ENCODE data around the gene MORN5. TPM values are rescaled to one million over a fixed set of nuclear protein-coding genes. Genes with fewer than 3 reads are reported as not detected.

Gene MORN5
- total RNA-seq, 1 donor from 2014 or later: not detected

GRCh38 chr9:122213589-122214413 lies 54.1 kb downstream of the MORN5 start:
- Mint-ChIP-seq H3K27ac (no peak overlapping the region), H3K4me1 (peaks cover 9% of the 10 kb centered on the region), H3K36me3 (no peaks in the 10 kb centered on the region), H3K9me3 (no peaks in the 10 kb centered on the region), H3K27me3 (ENCODE audit: low read depth) (peaks cover 99% of the 10 kb centered on the region), H3K4me3 (peak overlapping the region; percentile 54)
- peak; percentile 68 to 71 for DNase-seq (ENCODE audit: low spot score in 2 of 2, unreplicated experiment in 2 of 2)
- TF ChIP-seq, protein P1, sequence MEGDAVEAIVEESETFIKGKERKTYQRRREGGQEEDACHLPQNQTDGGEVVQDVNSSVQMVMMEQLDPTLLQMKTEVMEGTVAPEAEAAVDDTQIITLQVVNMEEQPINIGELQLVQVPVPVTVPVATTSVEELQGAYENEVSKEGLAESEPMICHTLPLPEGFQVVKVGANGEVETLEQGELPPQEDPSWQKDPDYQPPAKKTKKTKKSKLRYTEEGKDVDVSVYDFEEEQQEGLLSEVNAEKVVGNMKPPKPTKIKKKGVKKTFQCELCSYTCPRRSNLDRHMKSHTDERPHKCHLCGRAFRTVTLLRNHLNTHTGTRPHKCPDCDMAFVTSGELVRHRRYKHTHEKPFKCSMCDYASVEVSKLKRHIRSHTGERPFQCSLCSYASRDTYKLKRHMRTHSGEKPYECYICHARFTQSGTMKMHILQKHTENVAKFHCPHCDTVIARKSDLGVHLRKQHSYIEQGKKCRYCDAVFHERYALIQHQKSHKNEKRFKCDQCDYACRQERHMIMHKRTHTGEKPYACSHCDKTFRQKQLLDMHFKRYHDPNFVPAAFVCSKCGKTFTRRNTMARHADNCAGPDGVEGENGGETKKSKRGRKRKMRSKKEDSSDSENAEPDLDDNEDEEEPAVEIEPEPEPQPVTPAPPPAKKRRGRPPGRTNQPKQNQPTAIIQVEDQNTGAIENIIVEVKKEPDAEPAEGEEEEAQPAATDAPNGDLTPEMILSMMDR (IDR thresholded peaks at IDR 0.05; ENCODE audit: unreplicated experiment): no peak

- Mint-ChIP-seq H3K9me3 (no peaks in the 10 kb centered on the region), H3K4me3 (peak overlapping the region; percentile 54), H3K4me1 (peaks cover 16% of the 10 kb centered on the region), H3K36me3 (no peaks in the 10 kb centered on the region), H3K27ac (no peak overlapping the region), H3K27me3 (ENCODE audit: low read depth) (peaks cover 99% of the 10 kb centered on the region)
- TF ChIP-seq, protein P1 (IDR thresholded peaks at IDR 0.05; ENCODE audit: unreplicated experiment): no peak
- no peak for DNase-seq (ENCODE audit: low spot score in 2 of 2, unreplicated experiment in 2 of 2)
Measured at GRCh38 chr9:122214507-122214906, 54.8 kb downstream of the MORN5 start.

- H3K27ac Mint-ChIP-seq: no peak overlapping the region
- H3K4me3 Mint-ChIP-seq: no peak overlapping the region
- DNase-seq (ENCODE audit: low spot score in 2 of 2, unreplicated experiment in 2 of 2): no peak
- H3K9me3 Mint-ChIP-seq: no peaks in the 10 kb centered on the region
- H3K27me3 Mint-ChIP-seq (ENCODE audit: low read depth): peaks cover 99% of the 10 kb centered on the region
- no peaks in the 10 kb centered on the region for H3K36me3 Mint-ChIP-seq
- peaks cover 25% of the 10 kb centered on the region for H3K4me1 Mint-ChIP-seq
- TF ChIP-seq, protein P1 (IDR thresholded peaks at IDR 0.05; ENCODE audit: unreplicated experiment): no peak
Measured at GRCh38 chr9:122215663-122216062, 56.0 kb downstream of the MORN5 start.

DNA sequence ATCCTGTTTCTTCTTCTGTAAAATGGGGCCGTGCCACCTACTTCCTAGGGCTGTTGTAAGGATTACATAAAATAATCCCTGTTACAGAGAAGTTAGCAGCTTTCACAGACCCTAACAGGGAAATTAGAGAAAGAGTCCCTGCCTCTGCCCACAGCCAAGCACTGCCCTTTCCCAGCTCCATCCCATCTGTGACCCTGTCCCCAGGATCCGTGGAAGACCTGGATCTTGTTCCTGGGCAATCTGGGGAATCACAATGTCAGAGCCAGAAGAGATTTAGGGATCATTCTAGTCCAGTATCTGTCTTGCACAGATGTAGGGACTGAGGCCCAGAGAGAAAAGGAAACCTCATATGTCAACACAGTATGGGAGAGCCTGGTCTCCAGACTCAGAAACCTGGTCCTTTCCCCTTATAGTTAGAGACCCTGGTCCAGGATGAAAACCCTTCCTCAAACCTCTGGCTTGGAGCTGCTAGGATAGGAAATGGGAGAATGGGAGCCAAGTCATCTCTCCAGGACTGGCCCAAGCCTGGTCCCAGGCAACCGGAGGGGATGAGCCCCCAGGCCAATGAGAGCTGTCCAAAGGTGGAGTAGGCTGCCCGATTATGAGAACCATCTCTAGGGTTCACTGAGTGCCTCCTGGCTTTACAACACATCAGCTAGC lies 56.6 kb downstream of the MORN5 start:
- Mint-ChIP-seq H3K27me3 (ENCODE audit: low read depth) (peaks cover 99% of the 10 kb centered on the region), H3K9me3 (no peaks in the 10 kb centered on the region), H3K4me3 (no peak overlapping the region), H3K27ac (no peak overlapping the region), H3K36me3 (no peaks in the 10 kb centered on the region), H3K4me1 (peaks cover 25% of the 10 kb centered on the region)
- no peak for DNase-seq (ENCODE audit: low spot score in 2 of 2, unreplicated experiment in 2 of 2)
- TF ChIP-seq, protein P1 (IDR thresholded peaks at IDR 0.05; ENCODE audit: unreplicated experiment): no peak

DNA sequence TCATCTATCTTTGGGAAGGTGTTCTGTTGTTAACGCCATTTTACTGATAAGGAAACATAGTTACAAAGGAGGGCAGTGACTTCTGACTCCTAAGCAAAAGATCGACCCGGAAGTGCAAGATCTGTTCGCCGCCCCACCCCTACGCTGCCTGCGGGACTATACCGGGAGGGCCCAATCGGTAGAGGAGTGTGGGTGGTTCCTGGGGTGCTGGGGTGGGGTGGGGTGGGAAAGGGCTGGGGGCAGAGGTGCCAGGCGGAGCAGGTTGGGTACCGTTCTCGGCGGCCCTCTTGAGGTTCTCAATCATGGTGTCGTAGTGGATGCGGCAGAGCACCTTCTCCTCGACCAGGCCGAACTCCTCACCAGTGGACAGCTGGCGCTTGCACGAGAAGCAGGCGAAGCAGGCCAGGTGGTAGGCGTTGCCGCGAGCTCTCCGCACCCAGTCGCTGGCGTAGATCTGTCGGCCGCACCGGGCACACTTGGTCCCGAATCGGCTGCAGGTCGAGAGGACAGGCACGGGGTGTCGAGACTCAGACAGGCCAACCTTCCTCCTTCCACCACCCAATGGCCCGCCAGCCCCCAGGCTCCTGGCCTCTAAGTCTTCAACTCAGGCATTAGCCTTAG lies 57.2 kb downstream of the MORN5 start:
- no peak overlapping the region for H3K4me3 Mint-ChIP-seq
- no peaks in the 10 kb centered on the region for H3K9me3 Mint-ChIP-seq

More for the DNA sequence above, 57.2 kb downstream of the MORN5 start:
- TF ChIP-seq, protein P1 (IDR thresholded peaks at IDR 0.05; ENCODE audit: unreplicated experiment): no peak
- no peak for DNase-seq (ENCODE audit: low spot score in 2 of 2, unreplicated experiment in 2 of 2)
- Mint-ChIP-seq H3K27ac (no peak overlapping the region), H3K27me3 (ENCODE audit: low read depth) (peaks cover 99% of the 10 kb centered on the region), H3K36me3 (no peaks in the 10 kb centered on the region), H3K4me1 (peaks cover 25% of the 10 kb centered on the region)

All from mesothelial cell of epicardium (in vitro differentiated cells).